ENCODE results near the gene CDK14. TPM values are rescaled to one million over a fixed set of nuclear protein-coding genes. Genes with fewer than 3 reads are reported as not detected.

CDK14 gene
- total and polyA plus RNA-seq, 2 donors (not counting 3 experiments of a cell fraction or from before 2014, with no cell fraction given): 5.5 to 34.2 TPM

DNA sequence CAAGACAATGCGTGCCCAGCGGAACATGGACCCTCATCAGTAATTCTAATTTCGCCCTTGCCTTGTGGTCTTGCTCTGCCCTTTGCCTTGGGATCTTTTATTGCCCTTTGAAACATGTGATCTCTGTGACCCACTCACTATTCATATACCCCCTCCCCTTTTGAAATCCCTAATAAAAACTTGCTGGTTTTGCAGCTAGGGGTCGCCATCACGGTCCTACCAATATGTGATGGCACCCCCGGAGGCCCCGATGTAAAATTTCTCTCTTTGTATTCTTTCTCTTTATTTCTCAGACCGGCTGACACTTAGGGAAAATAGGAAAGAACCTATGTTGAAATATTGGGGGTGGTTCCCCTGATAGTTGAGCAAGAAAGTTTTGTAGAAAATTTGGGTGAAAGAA, 242.7 kb downstream of the CDK14 start:
- Histone ChIP-seq H3K9me3 (replicated peaks; ENCODE audit: control insufficient read depth, insufficient read depth, low read length) (no peaks in the 10 kb centered on the region), H3K27me3 (ENCODE audit: control insufficient read depth in 2 of 2, insufficient read depth in 2 of 2, low read length in 2 of 2) (no peaks in the 10 kb centered on the region), H2AFZ (ENCODE audit: low read depth, low read length) (no peak overlapping the region), H4K20me1 (replicated peaks; ENCODE audit: control insufficient read depth, extremely low read depth, insufficient read depth, low read length) (no peaks in the 10 kb centered on the region), H3K9me1 (replicated peaks; ENCODE audit: control insufficient read depth, extremely low read depth, insufficient read depth, low read length) (no peaks in the 10 kb centered on the region), H3K4me3 (replicated peaks in 1 of 3; ENCODE audit: insufficient read depth in 1 of 3, low read depth in 1 of 3, low read length in 3 of 3) (no peak overlapping the region), H3K4me1 (ENCODE audit: control insufficient read depth, extremely low read depth, insufficient read depth, low read length) (no peaks in the 10 kb centered on the region), H3K9ac (replicated peaks; ENCODE audit: extremely low read depth, insufficient read depth, low read length) (no peak overlapping the region), H3K79me2 (ENCODE audit: control insufficient read depth, insufficient read depth, low read length) (no peaks in the 10 kb centered on the region), H3K4me2 (ENCODE audit: insufficient read depth, low read length) (no peak overlapping the region), H3K36me3 (ENCODE audit: control insufficient read depth in 2 of 2, extremely low read depth in 1 of 2, insufficient read depth in 2 of 2, low read length in 2 of 2) (no peaks in the 10 kb centered on the region), H3K27ac (ENCODE audit: insufficient read depth, low read depth, low read length) (no peak overlapping the region)
- ChIA-PET CTCF (no interaction called here), POLR2A (no interaction called here)
- BruUV-seq (replicated peaks): no TSS peak
- intact Hi-C loops (cut with micrococcal nuclease) (no loop called here), dilution Hi-C loops (cut with MboI; ENCODE audit: extremely low pct_ligation_motif_present, low sequenced_read_pairs) (no loop called here)
- no peak for TF ChIP-seq MYC (IDR thresholded peaks at IDR 0.05; ENCODE audit: low read depth, low read length)
- no peak for TF ChIP-seq EZH2 (IDR thresholded peaks at IDR 0.05; ENCODE audit: borderline replicate concordance, low read depth, low read length, severe bottlenecking)
- no peak for TF ChIP-seq POLR2A (IDR thresholded peaks at IDR 0.05; ENCODE audit: low read depth, low read length)
- TF ChIP-seq JUN (IDR thresholded peaks at IDR 0.05; ENCODE audit: borderline replicate concordance, insufficient read depth, insufficient read length, low read depth): no peak
- TF ChIP-seq GATA2 (IDR thresholded peaks at IDR 0.05; ENCODE audit: insufficient read depth, insufficient read length, low read depth, low read length): no peak
- TF ChIP-seq POLR2AphosphoS5 (IDR thresholded peaks at IDR 0.05; ENCODE audit: insufficient read depth, low read depth, low read length): no peak
- no peak for TF ChIP-seq FOS (IDR thresholded peaks at IDR 0.05; ENCODE audit: borderline replicate concordance, insufficient read depth, low read length)
- DNase-seq (ENCODE audit: low read depth, low spot score): no peak
- no peak for FAIRE-seq

DNA sequence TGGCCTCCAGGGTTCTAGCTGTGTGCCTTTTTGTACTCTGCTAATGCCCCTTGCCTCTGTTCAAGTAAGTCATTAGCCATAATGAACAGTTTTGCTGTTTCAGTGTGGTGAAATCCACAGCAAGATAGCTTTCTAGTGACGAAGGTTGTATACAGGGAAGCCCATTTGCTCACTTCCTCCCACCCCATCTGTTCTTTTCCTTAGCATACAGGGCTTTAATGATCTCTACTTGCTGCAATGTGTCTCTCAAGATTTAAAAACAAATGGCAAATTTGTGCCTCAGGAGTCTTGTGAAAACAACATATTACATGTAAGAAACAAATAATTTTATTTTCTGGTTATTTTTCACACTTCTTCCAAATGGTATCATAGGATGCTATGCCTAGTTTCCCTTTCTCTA, 243.2 kb downstream of the CDK14 start:
- TF ChIP-seq JUN (IDR thresholded peaks at IDR 0.05; ENCODE audit: borderline replicate concordance, insufficient read depth, insufficient read length, low read depth) (no peak), EZH2 (IDR thresholded peaks at IDR 0.05; ENCODE audit: borderline replicate concordance, low read depth, low read length, severe bottlenecking) (no peak), FOS (IDR thresholded peaks at IDR 0.05; ENCODE audit: borderline replicate concordance, insufficient read depth, low read length) (no peak), POLR2A (IDR thresholded peaks at IDR 0.05; ENCODE audit: low read depth, low read length) (no peak), MYC (IDR thresholded peaks at IDR 0.05; ENCODE audit: low read depth, low read length) (no peak), GATA2 (IDR thresholded peaks at IDR 0.05; ENCODE audit: insufficient read depth, insufficient read length, low read depth, low read length) (no peak), POLR2AphosphoS5 (IDR thresholded peaks at IDR 0.05; ENCODE audit: insufficient read depth, low read depth, low read length) (no peak)
- TF ChIP-seq, protein P1, sequence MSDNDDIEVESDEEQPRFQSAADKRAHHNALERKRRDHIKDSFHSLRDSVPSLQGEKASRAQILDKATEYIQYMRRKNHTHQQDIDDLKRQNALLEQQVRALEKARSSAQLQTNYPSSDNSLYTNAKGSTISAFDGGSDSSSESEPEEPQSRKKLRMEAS (IDR thresholded peaks at IDR 0.05; ENCODE audit: insufficient read depth, insufficient read length): no peak
- TF ChIP-seq, protein P2, sequence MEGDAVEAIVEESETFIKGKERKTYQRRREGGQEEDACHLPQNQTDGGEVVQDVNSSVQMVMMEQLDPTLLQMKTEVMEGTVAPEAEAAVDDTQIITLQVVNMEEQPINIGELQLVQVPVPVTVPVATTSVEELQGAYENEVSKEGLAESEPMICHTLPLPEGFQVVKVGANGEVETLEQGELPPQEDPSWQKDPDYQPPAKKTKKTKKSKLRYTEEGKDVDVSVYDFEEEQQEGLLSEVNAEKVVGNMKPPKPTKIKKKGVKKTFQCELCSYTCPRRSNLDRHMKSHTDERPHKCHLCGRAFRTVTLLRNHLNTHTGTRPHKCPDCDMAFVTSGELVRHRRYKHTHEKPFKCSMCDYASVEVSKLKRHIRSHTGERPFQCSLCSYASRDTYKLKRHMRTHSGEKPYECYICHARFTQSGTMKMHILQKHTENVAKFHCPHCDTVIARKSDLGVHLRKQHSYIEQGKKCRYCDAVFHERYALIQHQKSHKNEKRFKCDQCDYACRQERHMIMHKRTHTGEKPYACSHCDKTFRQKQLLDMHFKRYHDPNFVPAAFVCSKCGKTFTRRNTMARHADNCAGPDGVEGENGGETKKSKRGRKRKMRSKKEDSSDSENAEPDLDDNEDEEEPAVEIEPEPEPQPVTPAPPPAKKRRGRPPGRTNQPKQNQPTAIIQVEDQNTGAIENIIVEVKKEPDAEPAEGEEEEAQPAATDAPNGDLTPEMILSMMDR (IDR thresholded peaks at IDR 0.05; ENCODE audit: extremely low read depth in 1 of 2, insufficient read depth in 1 of 2, low read depth in 1 of 2, low read length in 2 of 2): no peak
- intact Hi-C loops (cut with micrococcal nuclease) (no loop called here), dilution Hi-C loops (cut with MboI; ENCODE audit: extremely low pct_ligation_motif_present, low sequenced_read_pairs) (no loop called here)
- Histone ChIP-seq H3K79me2 (ENCODE audit: control insufficient read depth, insufficient read depth, low read length) (no peaks in the 10 kb centered on the region), H3K27ac (ENCODE audit: insufficient read depth, low read depth, low read length) (no peak overlapping the region), H3K27me3 (ENCODE audit: control insufficient read depth in 2 of 2, insufficient read depth in 2 of 2, low read length in 2 of 2) (no peaks in the 10 kb centered on the region), H3K9ac (replicated peaks; ENCODE audit: extremely low read depth, insufficient read depth, low read length) (no peak overlapping the region), H4K20me1 (replicated peaks; ENCODE audit: control insufficient read depth, extremely low read depth, insufficient read depth, low read length) (no peaks in the 10 kb centered on the region), H3K4me3 (replicated peaks in 1 of 3; ENCODE audit: insufficient read depth in 1 of 3, low read depth in 1 of 3, low read length in 3 of 3) (no peak overlapping the region), H2AFZ (ENCODE audit: low read depth, low read length) (no peak overlapping the region), H3K9me1 (replicated peaks; ENCODE audit: control insufficient read depth, extremely low read depth, insufficient read depth, low read length) (peaks cover 2% of the 10 kb centered on the region), H3K4me1 (ENCODE audit: control insufficient read depth, extremely low read depth, insufficient read depth, low read length) (no peaks in the 10 kb centered on the region), H3K9me3 (replicated peaks; ENCODE audit: control insufficient read depth, insufficient read depth, low read length) (no peaks in the 10 kb centered on the region), H3K4me2 (ENCODE audit: insufficient read depth, low read length) (no peak overlapping the region), H3K36me3 (ENCODE audit: control insufficient read depth in 2 of 2, extremely low read depth in 1 of 2, insufficient read depth in 2 of 2, low read length in 2 of 2) (no peaks in the 10 kb centered on the region)
- no TSS peak for BruUV-seq (replicated peaks)
- DNase-seq (ENCODE audit: low read depth, low spot score) (no peak), FAIRE-seq (no peak)
- CTCF ChIA-PET: no interaction called here
- POLR2A ChIA-PET: no interaction called here
